Measurements from ENCODE around the gene DNAJC16. TPM values are rescaled to one million over a fixed set of nuclear protein-coding genes. Genes with fewer than 3 reads are reported as not detected.

DNAJC16 gene
- total and polyA plus RNA-seq, 2 of the 13 experiments (the other 11 are each of a cell fraction or from before 2014, with no cell fraction given), result 11.4 to 15.4 TPM

GRCh38 chr1:15584489-15585363, 58.1 kb downstream of the DNAJC16 start, which contains the start of gene AGMAT (continued):
- TF ChIP-seq NR2F6 (IDR thresholded peaks at IDR 0.05) (peak; percentile 67), NR2F6 (CRISPR knock-in tag; IDR thresholded peaks at IDR 0.05) (peak; percentile 93), ZNF782 (CRISPR knock-in tag; IDR thresholded peaks at IDR 0.05; ENCODE audit: borderline replicate concordance) (0 out of 2 replicates have a peak, but pooled peaks have one; percentile 52), IKZF1 (IDR thresholded peaks at IDR 0.05) (no peak), AKNA (CRISPR knock-in tag; IDR thresholded peaks at IDR 0.05; ENCODE audit: borderline replicate concordance) (no peak), CCAR2 (optimal IDR thresholded peaks at IDR 0.05; ENCODE audit: low read depth, low read length) (no peak), TFDP1 (CRISPR knock-in tag; IDR thresholded peaks at IDR 0.05; ENCODE audit: borderline replicate concordance) (peak; percentile 81), ZFX (CRISPR knock-in tag; IDR thresholded peaks at IDR 0.05; ENCODE audit: low read depth) (peak; percentile 86), ZNF703 (CRISPR knock-in tag; IDR thresholded peaks at IDR 0.05; ENCODE audit: borderline replicate concordance) (no peak), ZNF567 (CRISPR knock-in tag; IDR thresholded peaks at IDR 0.05; ENCODE audit: borderline replicate concordance) (peak; percentile 54; the same call in 1 of the 2 replicates), ZNF17 (CRISPR knock-in tag; IDR thresholded peaks at IDR 0.05) (peak; percentile 85; the same call in 1 of the 2 replicates), XRCC5 (optimal IDR thresholded peaks at IDR 0.05; ENCODE audit: low read length) (peak; percentile 78), ZNF615 (CRISPR knock-in tag; IDR thresholded peaks at IDR 0.05; ENCODE audit: borderline replicate concordance) (no peak), RAD51 (IDR thresholded peaks at IDR 0.05; ENCODE audit: borderline replicate concordance) (no peak), KLF16 (CRISPR knock-in tag; IDR thresholded peaks at IDR 0.05) (peak in 1 of 2 experiments; percentile 78; a peak in 2 of 4 replicates), USF2 (IDR thresholded peaks at IDR 0.05; ENCODE audit: low read depth, low read length) (no peak), USF2 (CRISPR knock-in tag; IDR thresholded peaks at IDR 0.05; ENCODE audit: borderline replicate concordance) (no peak), ZHX1 (CRISPR knock-in tag; IDR thresholded peaks at IDR 0.05; ENCODE audit: low read depth) (peak; percentile 81)

All from HepG2 (cell line).